NCI-H446 (cell line): Measurements from ENCODE around the gene NEBL.
A peak's percentile ranks its signal among the peaks of the same experiment; 100 is the strongest.

Experiments used
- DNase-seq, 2 experiments: peaks; one replicate each; lab custom pipeline; 2025; lab: John Stamatoyannopoulos, UW

NEBL gene

GRCh38 chr10:20903635-20904390 lies 6.7 kb upstream of the NEBL start:
- DNase-seq, result no peak

- no peak for DNase-seq
These were observed 4.0 kb upstream of the NEBL start for GRCh38 chr10:20901110-20901509.

- DNase-seq, result no peak
These were observed 1.9 kb upstream of the NEBL start for GRCh38 chr10:20898866-20899535.

GRCh38 chr10:20893297-20893696 lies 3.8 kb downstream of the NEBL start:
- no peak for DNase-seq

- no peak for DNase-seq
These were observed 4.3 kb downstream of the NEBL start for GRCh38 chr10:20892796-20893195.

- no peak for DNase-seq
These were observed 5.0 kb downstream of the NEBL start for GRCh38 chr10:20892011-20892585.

GRCh38 chr10:20891338-20891714 lies 5.8 kb downstream of the NEBL start:
- no peak for DNase-seq

- DNase-seq, result no peak
These were observed 6.4 kb downstream of the NEBL start for GRCh38 chr10:20890491-20891337.

GRCh38 chr10:20890009-20890408 lies 7.1 kb downstream of the NEBL start:
- no peak for DNase-seq

GRCh38 chr10:20888620-20889330 lies 8.3 kb downstream of the NEBL start:
- no peak for DNase-seq

- DNase-seq, result no peak
These were observed 9.2 kb downstream of the NEBL start for GRCh38 chr10:20887706-20888555.

- DNase-seq, result no peak
These were observed 11.4 kb downstream of the NEBL start for GRCh38 chr10:20885678-20886077.

GRCh38 chr10:20883552-20883951 lies 13.6 kb downstream of the NEBL start:
- DNase-seq, result no peak

- DNase-seq, result no peak
These were observed 15.0 kb downstream of the NEBL start for GRCh38 chr10:20882091-20882490.

GRCh38 chr10:20879136-20879535 lies 18.0 kb downstream of the NEBL start:
- no peak for DNase-seq

- DNase-seq, result no peak
These were observed 18.8 kb downstream of the NEBL start for GRCh38 chr10:20877986-20878983.

- peak in 1 of 2 experiments; percentile 25 for DNase-seq
These were observed 19.6 kb downstream of the NEBL start for GRCh38 chr10:20877554-20877953.

- no peak for DNase-seq
These were observed 22.9 kb downstream of the NEBL start for GRCh38 chr10:20874261-20874660.

GRCh38 chr10:20871970-20872369 lies 25.1 kb downstream of the NEBL start:
- DNase-seq, result no peak

- DNase-seq, result no peak
These were observed 26.3 kb downstream of the NEBL start for GRCh38 chr10:20870834-20871233.
